Stomach smooth muscle (tissue), 2 donors: Measurements from ENCODE around the gene RIPK1.
"Not testable (repeated sequence)": the region's sequence is repeated elsewhere in the genome, so short reads cannot be mapped to it uniquely, and the experiment has no call there.

Source experiments
- H3K27ac ChIP-seq: one replicate; pipeline ENCODE4 v1.7.0; 2013; ENCODE audit warnings: mild to moderate bottlenecking, low read length, inconsistent platforms
- H3K27me3 ChIP-seq, 2 donors: one replicate each; pipeline ENCODE4 v1.7.0; 2013; ENCODE audit warnings: low read length in 2 of 2; ENCODE audit not compliant: insufficient read depth in 2 of 2, control insufficient read depth in 1 of 2
- H3K36me3 ChIP-seq, 2 donors: one replicate each; pipeline ENCODE4 v1.7.0; 2013; ENCODE audit warnings: low read length in 2 of 2; ENCODE audit not compliant: control insufficient read depth in 2 of 2, insufficient read depth in 2 of 2
- H3K4me1 ChIP-seq: one replicate; pipeline ENCODE4 v1.7.0; 2013; ENCODE audit warnings: low read length; ENCODE audit not compliant: control insufficient read depth, insufficient read depth
- H3K4me3 ChIP-seq, 2 donors: one replicate each; pipeline ENCODE4 v1.7.0; 2013; ENCODE audit warnings: low read length in 2 of 2
- H3K9ac ChIP-seq, 2 donors: one replicate each; pipeline ENCODE4 v1.7.0; 2013; ENCODE audit warnings: low read length in 2 of 2, mild to moderate bottlenecking in 1 of 2
- H3K9me3 ChIP-seq, 2 donors: one replicate each; pipeline ENCODE4 v1.7.0; 2013; ENCODE audit warnings: low read length in 2 of 2; ENCODE audit not compliant: control insufficient read depth in 2 of 2
- donor health status: healthy.
- donor health status: Pancreatic carcinoma.

Gene RIPK1

DNA sequence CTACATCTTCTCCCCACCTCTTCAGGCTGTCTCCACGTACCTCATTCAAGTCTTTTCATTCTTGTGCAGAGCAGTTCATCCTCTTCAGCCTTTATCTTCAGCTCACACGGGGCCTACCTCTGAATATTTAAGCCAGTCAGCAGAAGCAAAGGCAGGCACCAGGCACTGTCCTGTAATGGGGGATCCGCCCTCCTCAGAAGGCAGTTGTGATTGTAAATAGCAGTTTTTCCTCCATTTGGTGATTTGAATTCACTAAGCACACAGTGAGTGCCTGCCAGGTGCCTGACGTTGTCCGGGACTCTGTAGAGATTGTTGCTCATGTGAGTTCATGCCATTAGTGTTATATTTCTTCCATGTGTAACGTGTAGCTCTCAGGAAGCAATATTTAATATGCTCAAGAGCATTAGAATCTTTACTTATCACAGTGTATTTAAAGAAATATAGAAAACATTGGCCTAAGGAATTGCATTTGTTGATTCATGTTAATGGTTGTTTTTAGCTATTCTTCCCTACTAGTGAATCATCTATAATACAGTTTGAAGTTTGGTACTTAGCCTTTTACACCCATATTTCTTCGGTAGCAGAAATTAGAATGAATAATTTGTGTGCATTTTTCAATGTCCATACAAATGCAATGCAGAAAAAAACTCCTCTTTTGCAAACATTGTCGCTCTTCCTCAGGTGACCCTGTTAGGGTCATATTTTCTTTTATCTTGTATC lies 68.2 kb downstream of the RIPK1 start:
- H3K27ac ChIP-seq: no peak overlapping the region
- no peaks in the 10 kb centered on the region for H3K27me3 ChIP-seq
- peaks cover 4% of the 10 kb centered on the region for H3K4me1 ChIP-seq
- peaks cover 8 to 29% of the 10 kb centered on the region in 2 donors for H3K36me3 ChIP-seq
- no peaks in the 10 kb centered on the region for H3K9me3 ChIP-seq
- H3K4me3 ChIP-seq: no peak overlapping the region
- no peak overlapping the region for H3K9ac ChIP-seq

DNA sequence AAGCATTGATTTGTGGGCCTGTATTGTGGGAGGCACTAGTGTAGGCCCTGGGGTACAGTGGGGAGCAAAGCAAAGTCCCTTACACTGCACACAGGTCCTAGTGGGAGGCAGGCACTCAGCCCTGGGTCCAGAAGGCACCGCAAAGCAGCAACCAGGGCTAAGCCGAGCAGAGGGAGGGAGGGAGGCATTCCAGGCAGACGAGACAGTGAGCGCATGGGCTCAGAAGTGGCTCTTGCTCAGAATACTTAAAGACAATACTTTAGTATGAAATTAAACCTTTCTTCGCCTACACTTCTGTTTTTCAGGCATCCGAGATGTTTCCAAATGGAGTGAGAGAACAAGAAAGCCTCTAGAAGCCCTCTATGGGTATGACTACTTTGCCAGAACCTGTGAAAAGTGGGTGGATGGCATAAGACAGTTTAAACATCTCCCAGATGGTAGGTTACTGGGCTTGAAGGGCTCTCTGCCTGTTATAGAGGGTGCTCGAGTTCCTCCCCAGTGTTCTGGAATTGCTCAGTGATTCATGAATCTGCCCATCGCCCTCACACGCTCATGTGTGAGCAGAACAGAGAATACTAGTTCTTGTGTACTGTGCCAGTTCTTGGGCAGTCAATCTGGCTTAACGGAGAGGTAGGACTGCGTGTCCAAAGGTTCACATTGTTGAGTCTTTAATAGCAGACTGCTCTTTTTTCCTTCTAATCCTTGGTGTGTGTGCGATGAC lies 68.9 kb downstream of the RIPK1 start:
- Histone ChIP-seq H3K27ac (no peak overlapping the region), H3K4me1 (peaks cover 4% of the 10 kb centered on the region), H3K4me3 (no peak overlapping the region), H3K27me3 (no peaks in the 10 kb centered on the region), H3K9me3 (no peaks in the 10 kb centered on the region), H3K36me3 (peaks cover 8 to 24% of the 10 kb centered on the region in 2 donors), H3K9ac (no peak overlapping the region)

DNA sequence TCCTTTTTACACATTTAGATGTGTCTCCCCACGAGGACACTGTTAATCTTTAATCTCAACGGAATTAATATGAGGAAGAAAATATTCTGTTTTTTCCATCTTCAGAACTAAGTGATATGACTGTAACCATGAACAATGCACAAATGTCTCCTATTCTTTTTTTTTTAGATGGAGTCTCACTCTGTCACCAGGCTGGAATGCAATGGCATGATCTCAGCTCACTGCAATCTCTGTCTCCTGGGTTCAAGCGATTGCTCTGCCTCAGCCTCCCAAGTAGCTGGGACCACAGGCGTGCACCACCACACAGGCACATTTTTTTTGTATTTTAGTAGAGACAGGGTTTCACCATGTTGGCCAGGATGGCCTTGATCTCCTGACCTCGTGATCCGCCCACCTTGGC lies 69.6 kb downstream of the RIPK1 start:
- not testable (repeated sequence) for H3K9me3 ChIP-seq, H3K4me1 ChIP-seq, H3K9ac ChIP-seq, H3K4me3 ChIP-seq, H3K27ac ChIP-seq, H3K27me3 ChIP-seq
- H3K36me3 ChIP-seq: peaks cover 8 to 26% of the 10 kb centered on the region in 2 donors

DNA sequence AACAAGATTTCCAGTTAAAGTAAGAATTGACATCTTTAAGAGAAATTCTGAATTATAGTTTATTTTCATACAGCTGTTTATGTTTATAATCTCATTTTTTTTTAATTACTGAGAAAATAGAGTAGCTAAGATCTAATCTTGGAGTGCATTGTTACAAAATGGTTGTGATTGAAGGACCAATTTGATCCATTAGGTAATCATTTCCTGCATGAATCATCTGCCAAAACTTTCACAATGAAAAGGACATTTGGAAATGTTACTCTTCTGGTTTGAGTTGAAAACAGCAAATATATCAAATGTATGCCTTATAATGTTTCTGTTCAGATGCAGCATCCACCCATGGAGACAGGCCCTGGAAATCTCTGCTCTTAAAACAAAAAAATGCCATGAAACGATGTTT lies 70.0 kb downstream of the RIPK1 start:
- H3K27ac ChIP-seq: no peak overlapping the region
- no peaks in the 10 kb centered on the region for H3K9me3 ChIP-seq
- H3K36me3 ChIP-seq: peaks cover 11 to 27% of the 10 kb centered on the region in 2 donors
- no peak overlapping the region for H3K4me3 ChIP-seq
- H3K9ac ChIP-seq: no peak overlapping the region
- no peaks in the 10 kb centered on the region for H3K27me3 ChIP-seq
- peaks cover 4% of the 10 kb centered on the region for H3K4me1 ChIP-seq

DNA sequence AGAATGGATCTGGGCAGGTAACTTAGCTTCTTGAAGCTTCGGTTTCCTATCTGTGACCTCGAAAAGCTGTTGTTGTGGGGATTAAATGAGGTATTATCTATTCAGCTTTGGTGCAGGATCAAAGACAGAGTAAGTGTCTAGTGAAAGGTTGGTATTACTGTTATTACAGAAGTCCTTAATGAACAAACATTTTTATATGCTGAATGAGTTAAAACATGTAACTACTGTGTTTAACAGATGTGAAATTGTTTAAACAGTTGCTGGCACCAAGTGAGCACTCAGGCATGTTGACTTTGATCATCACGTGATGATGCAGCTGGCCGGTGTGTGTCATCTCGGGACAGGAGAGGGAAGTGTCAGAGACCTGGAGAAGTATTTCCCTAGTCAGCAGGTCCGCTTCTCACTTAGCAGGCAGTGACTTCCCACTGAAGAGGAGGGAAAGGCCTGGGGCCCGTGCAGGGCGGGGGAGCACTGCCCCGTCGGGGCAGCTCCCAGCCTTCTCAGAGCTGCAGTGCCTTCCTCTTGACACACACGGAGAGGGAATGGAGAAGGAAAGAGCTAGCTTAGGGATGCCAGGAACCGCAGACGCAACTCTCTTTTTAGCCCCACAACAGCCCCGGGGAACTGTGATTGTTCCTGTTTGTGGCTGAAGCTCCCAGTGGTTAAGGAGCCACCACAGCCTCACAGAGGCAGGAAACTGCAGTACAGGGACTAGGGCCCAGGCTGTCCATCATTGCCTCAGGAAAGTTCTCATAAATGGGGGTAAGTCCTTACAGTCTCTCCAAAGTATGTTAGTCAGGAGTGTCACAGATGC lies 71.0 kb downstream of the RIPK1 start:
- Histone ChIP-seq H3K9ac (no peak overlapping the region), H3K4me3 (no peak overlapping the region), H3K4me1 (peaks cover 4% of the 10 kb centered on the region), H3K27ac (peak overlapping the region; percentile 37), H3K9me3 (no peaks in the 10 kb centered on the region), H3K36me3 (peaks cover 15 to 31% of the 10 kb centered on the region in 2 donors), H3K27me3 (no peaks in the 10 kb centered on the region)

DNA sequence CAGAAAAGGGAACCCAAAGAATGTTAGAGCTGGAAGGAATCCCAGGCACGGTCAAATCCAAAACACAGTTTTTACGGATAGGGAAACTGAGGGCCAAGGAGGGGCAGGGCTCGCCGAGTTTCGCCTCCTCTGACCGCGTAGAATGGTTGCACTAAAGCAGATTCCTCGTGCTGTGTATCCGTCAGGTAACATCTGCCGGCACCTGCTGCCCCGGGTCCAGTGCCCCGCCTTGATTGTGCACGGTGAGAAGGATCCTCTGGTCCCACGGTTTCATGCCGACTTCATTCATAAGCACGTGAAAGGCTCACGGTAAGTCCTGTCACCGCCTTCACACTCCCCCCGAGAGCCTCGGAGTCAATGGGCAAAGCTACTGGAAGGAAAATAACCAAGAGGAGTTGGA lies 71.9 kb downstream of the RIPK1 start:
- Histone ChIP-seq H3K9me3 (no peaks in the 10 kb centered on the region), H3K4me3 (no peak overlapping the region), H3K9ac (no peak overlapping the region), H3K27ac (no peak overlapping the region), H3K27me3 (no peaks in the 10 kb centered on the region), H3K36me3 (peaks cover 15 to 34% of the 10 kb centered on the region in 2 donors), H3K4me1 (peaks cover 4% of the 10 kb centered on the region)

DNA sequence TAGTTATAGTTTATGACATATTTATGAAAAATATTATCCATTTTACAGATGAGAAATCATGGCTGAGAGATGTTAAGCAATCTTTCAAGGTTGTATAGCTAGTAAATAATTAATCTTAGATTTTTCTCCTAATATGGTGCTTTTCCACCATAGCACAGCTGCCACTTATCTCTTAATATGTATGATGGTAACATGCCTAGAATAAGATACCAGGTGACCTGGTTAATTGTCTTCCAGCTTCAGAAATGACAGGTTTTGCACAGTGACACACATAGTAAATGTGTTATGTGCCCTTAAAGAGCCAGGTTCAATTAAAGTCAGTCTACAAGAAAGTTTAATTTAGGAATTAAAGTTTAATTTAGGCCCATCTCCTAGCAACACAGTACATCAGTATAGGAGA lies 74.2 kb downstream of the RIPK1 start:
- Histone ChIP-seq H3K9me3 (no peaks in the 10 kb centered on the region), H3K27ac (no peak overlapping the region), H3K4me1 (peaks cover 4% of the 10 kb centered on the region), H3K4me3 (no peak overlapping the region), H3K36me3 (peaks cover 15 to 29% of the 10 kb centered on the region in 2 donors), H3K27me3 (no peaks in the 10 kb centered on the region), H3K9ac (no peak overlapping the region)

DNA sequence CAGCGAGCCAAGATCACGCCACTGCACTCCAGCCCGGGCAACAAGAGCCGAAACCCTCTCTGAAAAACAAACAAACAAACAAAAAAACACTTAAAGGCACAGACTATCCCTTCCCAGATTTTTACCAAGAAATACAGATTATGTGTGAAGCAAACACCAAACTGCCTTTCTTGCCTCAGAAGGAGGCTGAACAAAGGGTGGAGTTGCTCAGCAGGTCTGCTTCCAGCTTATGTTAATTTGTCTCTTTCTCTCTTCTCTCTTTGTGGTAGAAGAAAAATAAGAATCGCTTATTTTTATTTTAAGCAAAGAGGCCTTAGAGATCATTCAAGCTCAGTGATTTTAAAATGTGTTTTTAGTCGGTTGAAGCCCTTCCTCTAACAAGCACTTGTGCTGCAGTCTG lies 74.9 kb downstream of the RIPK1 start:
- Histone ChIP-seq H3K27me3 (no peaks in the 10 kb centered on the region), H3K9ac (no peak overlapping the region), H3K4me3 (no peak overlapping the region), H3K27ac (no peak overlapping the region), H3K36me3 (peaks cover 21 to 30% of the 10 kb centered on the region in 2 donors), H3K4me1 (peaks cover 4% of the 10 kb centered on the region), H3K9me3 (no peaks in the 10 kb centered on the region)

DNA sequence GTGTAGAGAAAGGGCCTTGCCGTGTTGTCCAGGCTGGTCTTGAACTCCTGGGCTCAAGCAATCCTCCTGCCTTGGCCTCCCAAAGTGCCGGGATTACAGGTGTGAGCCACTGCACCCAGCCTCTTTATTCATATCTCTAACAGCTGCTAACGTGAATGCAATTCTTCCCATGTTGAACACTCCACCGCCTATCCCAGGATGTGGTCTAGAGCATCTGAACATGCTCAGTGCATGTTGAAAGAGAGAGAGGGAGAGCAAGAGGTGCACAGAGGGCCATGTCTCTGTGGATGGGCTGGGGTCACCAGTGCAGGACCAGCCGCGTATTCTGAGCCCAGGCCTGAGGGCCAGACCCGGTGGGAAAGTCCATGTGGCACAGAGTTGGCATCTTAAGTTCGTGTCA lies 76.3 kb downstream of the RIPK1 start:
- H3K4me3 ChIP-seq: no peak overlapping the region
- no peaks in the 10 kb centered on the region for H3K27me3 ChIP-seq
- peaks cover 2% of the 10 kb centered on the region for H3K4me1 ChIP-seq
- H3K9ac ChIP-seq: no peak overlapping the region
- no peaks in the 10 kb centered on the region for H3K9me3 ChIP-seq
- peaks cover 21 to 31% of the 10 kb centered on the region in 2 donors for H3K36me3 ChIP-seq
- no peak overlapping the region for H3K27ac ChIP-seq

DNA sequence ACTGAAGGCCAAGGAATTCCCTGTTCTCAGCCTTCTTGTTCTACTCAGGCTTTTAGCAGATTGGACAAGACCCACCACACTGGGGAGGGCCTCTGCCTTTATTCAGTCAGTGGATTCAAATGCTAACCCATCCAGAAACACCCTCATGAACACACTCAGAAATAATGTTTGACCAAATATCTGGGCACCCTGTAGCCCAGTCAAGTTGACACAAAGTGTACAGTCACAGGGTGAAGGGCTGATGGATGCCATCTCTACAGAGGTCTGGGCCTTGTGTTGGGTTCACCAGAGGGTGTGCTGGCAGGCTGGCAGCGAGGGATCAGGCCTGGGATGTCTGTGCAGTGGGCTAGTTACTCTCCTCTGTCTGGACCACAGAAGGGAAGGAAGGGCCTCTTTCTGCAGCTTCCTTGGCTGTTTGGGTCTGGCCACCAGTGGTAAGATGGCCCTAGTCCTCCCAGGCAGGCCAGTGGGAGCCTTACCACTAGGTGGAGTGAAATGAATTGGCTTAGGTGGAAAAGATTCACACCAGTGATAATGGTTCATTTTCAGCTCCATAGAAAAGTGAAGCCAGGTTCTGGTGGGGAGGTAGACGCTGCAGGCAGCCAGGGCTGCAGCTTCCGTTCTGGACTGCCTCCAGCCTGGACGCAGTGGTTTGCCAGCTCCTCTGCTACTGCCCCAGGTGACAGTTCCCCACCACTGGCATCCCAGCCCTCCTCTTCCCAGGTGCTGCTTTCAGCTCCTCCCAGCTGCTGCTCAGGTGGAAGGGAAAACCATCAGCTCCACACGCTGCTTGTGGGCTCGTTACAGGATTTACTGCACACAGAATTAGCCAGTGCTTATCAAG lies 79.8 kb downstream of the RIPK1 start:
- no peak overlapping the region for H3K9ac ChIP-seq
- no peaks in the 10 kb centered on the region for H3K27me3 ChIP-seq
- peaks cover 16 to 23% of the 10 kb centered on the region in 2 donors for H3K36me3 ChIP-seq
- H3K4me1 ChIP-seq: peaks cover 7% of the 10 kb centered on the region
- H3K27ac ChIP-seq: no peak overlapping the region
- H3K4me3 ChIP-seq: no peak overlapping the region
- no peaks in the 10 kb centered on the region for H3K9me3 ChIP-seq
